GM21367 (cell line): Measurements from ENCODE around the gene RNU1-4.
"Not testable (repeated sequence)": the region's sequence is repeated elsewhere in the genome, so short reads cannot be mapped to it uniquely, and the experiment has no call there.

Source experiments
- ATAC-seq: cut with Tn5 transposase; IDR thresholded peaks from one replicate; pipeline ENCODE4 v1.9.1; 2021; ENCODE audit not compliant: unreplicated experiment

Gene RNU1-4

DNA sequence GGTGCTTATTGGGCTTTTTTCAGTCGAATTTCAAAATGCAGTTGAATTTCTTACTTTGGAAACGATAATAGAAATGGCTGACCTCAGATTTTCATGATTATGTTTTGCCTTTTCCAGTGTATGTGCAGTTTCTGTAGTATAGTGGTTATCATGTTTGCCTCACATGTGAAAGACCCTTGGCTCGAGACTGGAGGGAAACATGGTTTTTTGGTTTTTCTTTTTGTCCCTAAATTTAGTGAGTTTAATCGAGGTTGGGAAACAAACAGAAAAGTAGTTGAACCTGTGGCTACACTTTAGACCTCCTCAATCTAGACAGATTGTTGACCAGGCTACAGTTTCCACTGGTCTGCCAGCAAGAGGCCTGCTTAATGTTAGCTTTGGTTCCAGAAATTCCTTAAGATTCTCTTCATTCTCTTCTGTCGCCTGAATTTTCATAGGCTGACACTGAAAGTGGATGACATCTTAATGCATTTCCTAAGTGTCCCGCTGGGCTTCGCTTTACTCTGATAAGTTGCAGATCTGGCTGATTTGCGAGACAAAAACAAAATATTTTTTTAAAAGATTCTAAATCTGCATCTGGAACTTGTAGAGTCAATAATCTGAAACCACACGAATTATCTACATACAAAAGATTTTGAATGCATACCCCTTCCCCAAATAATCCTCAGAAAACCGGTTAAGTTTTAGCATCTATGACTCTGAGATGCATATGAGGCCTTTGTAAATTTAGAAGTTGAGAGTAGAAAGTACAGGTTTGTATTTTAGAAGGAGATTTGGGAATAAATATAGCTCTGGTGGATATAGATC, 14.7 kb upstream of the RNU1-4 start:
- not testable (repeated sequence) for ATAC-seq

DNA sequence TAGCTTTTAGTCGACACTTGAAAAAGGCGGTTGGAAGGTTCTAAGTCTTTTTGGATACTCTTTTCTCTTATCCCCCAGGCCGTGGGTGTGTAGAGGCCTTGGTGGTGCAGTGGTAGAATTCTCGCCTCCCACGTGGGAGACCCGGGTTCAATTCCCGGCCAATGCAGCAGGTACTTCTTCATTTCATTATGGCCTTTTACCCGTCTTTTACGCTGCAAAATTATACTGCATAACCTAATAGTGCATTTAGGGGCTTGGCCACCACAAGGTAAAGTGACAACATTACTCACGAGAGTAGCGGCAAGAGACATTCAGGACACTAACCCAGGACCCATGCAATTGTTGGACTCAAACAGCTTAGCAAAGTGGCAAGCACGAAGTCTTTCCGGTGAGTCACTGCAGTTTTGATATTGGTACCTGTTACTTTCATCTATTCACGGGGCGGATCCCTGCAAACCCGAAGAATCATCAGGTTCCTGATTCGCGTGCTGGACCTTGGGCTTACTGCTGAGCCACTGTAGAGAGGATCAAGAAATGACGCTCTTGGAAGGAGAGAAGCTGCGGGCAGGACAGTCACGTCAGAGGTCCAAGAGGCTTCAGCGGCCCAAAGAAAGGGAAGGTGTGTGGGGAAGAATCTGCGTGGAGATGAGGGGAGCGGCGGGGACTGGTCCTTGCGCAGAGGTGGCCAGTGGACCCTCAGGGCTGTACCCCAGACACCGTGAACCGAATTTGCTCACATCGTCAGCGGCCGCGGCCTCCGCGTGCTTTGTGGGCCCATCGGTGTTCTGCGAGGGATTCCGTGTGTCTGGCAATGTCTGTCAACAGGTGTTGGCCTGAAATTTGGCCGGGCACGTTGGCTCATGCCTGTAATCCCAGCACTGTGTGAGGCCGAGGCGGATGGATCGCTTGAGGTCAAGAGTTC, 12.9 kb upstream of the RNU1-4 start:
- no peak for ATAC-seq

DNA sequence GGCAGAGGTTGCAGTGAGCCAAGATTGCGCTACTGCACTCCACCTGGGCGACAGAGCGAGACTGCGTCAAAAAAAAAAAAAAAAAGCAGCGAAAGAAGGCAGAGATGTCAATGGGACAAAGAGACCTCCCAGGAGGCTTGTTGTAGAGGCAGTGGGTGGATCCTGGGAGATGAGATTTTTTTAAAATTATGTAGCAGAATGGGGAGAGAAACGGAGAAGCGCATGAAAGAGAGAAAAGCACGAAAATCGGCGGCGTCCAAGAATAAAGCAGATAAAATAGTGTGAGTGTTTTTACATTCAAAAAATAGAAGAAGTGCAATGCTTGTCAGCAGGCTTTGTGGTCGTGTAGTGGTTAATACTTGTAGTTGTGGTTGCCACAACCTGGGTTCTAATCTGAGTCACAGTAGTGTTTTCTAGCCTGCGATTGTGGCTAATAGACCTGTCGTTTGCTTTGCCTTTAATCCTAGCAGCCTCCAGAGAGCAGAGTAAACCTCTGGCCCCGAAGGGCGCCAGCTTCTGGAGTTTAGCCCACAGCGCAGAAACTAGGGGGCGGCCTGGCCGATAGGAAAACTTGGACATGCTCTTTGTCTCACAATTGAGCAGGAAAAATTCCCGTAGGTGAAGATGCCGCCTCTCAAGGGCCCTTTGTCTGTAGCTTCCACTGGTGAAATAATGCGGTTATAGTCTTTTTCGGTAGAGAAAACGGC, 11.9 kb upstream of the RNU1-4 start:
- ATAC-seq, result peak; percentile 66

GRCh38 chr1:16732254-16732896, 7.9 kb upstream of the RNU1-4 start:
- ATAC-seq, result not testable (repeated sequence)

DNA sequence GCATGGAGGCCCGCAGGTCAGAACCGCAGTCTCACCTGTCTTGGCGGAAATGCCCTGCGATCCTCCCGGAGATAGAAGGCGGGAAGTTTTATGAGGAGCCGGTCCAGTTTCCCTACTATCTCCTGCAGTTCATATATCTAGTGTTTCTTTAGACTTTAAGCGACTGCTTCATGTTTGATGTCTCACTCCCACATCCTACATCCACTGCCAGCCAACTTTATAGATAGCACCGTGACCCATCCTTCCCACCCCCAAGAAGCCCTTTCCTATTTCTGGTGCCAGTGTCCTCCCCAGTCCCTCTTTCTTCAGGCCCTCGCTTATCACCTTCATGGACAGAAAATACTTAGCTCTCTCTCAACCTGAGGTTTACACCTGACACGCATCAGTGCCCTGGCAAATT, 914 bp downstream of the RNU1-4 start:
- not testable (repeated sequence) for ATAC-seq

- not testable (repeated sequence) for ATAC-seq
Observed at GRCh38 chr1:16747660-16748059, 7.3 kb downstream of the RNU1-4 start.

DNA sequence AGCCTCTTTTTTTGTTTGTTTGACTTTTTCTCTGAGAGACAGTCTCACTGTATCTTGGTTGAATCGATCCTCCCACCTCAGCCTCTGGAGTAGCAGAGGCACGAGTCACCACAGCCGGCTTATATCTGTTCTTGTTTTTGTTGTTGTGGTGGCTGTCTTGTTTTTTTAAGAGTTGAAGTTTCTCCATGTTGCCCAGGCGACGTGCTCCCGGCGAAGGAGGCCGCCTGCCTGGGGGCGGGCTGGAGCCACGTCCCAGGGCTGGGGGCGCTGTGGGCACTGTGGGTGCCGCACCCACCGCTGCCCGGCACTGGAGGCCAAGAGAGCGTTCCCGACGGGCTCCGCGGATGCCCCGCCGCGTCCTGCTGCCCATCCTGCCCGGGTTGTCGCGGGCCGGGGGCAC, 8.4 kb downstream of the RNU1-4 start:
- ATAC-seq, result not testable (repeated sequence)

GRCh38 chr1:16749910-16750888, 9.9 kb downstream of the RNU1-4 start:
- ATAC-seq, result not testable (repeated sequence)

GRCh38 chr1:16752770-16753169, 12.5 kb downstream of the RNU1-4 start:
- ATAC-seq, result not testable (repeated sequence)

DNA sequence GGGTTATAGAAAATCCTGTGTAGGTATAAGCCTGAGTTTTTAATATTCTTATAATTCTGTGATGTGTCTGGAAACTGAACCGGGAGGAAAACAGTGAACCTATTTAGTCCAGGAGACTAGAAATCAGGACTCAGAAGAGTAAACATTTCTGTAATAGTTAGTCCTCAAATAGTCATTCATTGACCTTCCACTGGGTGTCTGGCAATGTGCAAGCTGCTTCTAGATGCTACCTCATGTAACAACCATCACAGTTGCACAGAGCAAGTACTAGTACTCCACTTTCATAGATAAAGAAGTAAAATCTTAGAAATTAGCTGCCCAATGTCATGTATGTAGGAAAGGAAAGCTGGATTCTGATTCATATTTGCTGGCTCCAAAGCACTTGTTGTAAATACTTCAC, 15.1 kb downstream of the RNU1-4 start:
- ATAC-seq, result not testable (repeated sequence)

- not testable (repeated sequence) for ATAC-seq
Observed at GRCh38 chr1:16755932-16756331, 15.6 kb downstream of the RNU1-4 start.

- ATAC-seq, result not testable (repeated sequence)
Observed at GRCh38 chr1:16757574-16757973, 17.3 kb downstream of the RNU1-4 start.

DNA sequence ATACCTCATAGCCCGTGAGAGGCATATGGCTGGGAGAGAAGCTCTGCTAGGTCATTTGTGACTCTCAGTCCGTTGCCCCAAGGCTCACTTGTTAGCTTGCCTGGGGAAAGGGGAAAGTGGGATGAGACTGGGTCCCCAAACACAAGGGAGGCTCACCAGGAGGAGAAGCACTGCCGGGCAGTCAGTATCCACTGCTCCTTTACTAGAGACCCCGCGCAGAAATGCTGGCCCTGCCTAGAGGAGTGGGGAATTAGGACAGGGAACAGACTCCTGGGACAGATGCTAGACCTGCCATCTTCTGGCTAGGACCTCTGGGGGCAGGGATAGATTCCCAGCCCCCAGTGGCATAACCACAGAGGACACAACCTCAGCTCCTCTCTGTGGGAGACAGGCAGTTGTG, 17.7 kb downstream of the RNU1-4 start:
- ATAC-seq, result not testable (repeated sequence)

DNA sequence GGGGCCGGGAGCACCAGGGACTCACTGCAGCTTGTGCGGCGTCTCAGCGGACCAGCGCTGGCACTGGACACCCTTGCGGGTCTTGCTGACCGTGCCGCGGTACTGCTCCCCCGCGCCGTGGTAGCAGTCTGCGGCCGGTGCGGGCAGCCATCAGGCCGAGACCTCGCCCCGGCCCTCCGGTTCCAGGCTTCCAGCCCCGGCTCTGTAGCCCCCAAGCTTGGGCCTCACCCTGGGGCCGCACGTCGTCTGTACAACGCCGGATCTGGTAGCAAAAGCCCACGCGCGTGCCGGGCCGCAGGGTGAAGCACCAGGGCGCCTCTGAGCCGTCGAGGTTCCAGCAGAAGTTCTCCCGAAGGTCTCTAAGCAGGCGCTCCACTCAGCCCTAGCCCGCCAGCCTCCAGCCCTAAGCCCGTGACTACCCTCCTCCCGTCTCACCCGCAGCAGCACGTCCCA, 18.8 kb downstream of the RNU1-4 start:
- ATAC-seq, result not testable (repeated sequence)

- ATAC-seq, result not testable (repeated sequence)
Observed at GRCh38 chr1:16759650-16760455, 19.5 kb downstream of the RNU1-4 start.

GRCh38 chr1:16760456-16760765, 20.1 kb downstream of the RNU1-4 start:
- ATAC-seq, result not testable (repeated sequence)

- not testable (repeated sequence) for ATAC-seq
Observed at GRCh38 chr1:16760801-16761200, 20.5 kb downstream of the RNU1-4 start.

DNA sequence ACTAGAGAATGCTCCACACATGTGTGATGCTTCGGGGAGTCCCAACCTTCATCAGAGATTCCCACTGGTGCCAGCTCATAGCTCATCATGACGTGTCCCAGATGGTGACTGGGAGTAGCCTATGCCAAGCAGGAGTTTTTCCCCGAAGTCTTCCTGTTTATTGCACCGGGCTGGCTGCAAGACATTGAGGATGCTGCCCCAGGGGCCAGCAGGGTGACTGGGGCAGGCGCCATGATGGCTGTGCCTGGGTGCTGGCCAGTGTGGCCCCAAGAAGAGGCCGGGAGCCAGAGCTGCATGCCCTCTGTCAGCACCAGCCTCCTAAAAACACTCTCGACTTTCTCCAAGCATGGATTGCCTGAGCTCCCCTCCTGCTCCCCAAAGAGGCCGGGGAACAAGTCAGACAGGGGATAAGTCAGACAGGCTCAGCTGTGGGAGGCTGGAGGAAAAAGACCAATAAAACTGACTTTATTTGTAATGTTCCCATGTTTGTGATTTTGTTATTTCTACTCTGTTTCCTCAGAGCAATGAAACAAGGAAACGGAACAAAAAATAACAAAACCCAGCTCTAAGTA, 24.0 kb downstream of the RNU1-4 start:
- ATAC-seq, result not testable (repeated sequence)
